A549 (cell line): ENCODE data around the gene RNF40. TPM values are rescaled to one million over a fixed set of nuclear protein-coding genes. Genes with fewer than 3 reads are reported as not detected.

Experiments
- ATAC-seq, 2 experiments: fragments of 200-7000 bp in 1 of 2; fragments of >200 bp in 1 of 2; cut with Nextera tagmentation in 1 of 2; cut with Tn5 transposase in 1 of 2; 3 replicates each; pipeline versions ENCODE4 v1.8.0 to v1.9.1; 2018 to 2020; ENCODE audit warnings: mild to moderate bottlenecking in 1 of 2, moderate library complexity in 1 of 2
- CTCF ChIA-PET: fragments of 300-600 bp; sonication (Branson Sonifier 250); formaldehyde crosslinking; extraction: SDS; loops from one replicate; lab custom pipeline; 2021; ENCODE audit warnings: antibody characterized with exemption, inconsistent platforms; lab: Yijun Ruan, JAX
- POLR2A ChIA-PET: fragments of 350-600 bp; formaldehyde crosslinking; extraction: SDS; loops from one replicate; lab custom pipeline; 2021; ENCODE audit warnings: antibody characterized with exemption, inconsistent platforms; lab: Yijun Ruan, JAX
- DNase-seq, 2 experiments: peaks; one replicate each; pipeline versions ENCODE4 v3.0.0 to v3.0.0-alpha.2; 2011 to 2016; ENCODE audit warnings: low read depth in 1 of 2, low spot score in 1 of 2
- FAIRE-seq: peaks from 2 replicates; lab custom pipeline; 2011; peaks lifted over from hg19 to GRCh38; lab: Jason Lieb, UNC
- H3K27ac ChIP-seq, 2 experiments: fragments of >200 bp; sonication (Bioruptor Twin); formaldehyde crosslinking; 3 replicates each; pipeline ENCODE4 v1.5.1; 2016 to 2017
- H3K4me1 ChIP-seq: fragments of >200 bp; sonication (Bioruptor Twin); formaldehyde crosslinking; 3 replicates; pipeline ENCODE4 v1.6.1; 2016
- H3K4me2 ChIP-seq: fragments of >200 bp; sonication (Bioruptor Twin); formaldehyde crosslinking; 3 replicates; pipeline ENCODE4 v1.6.1; 2016
- H3K4me3 ChIP-seq: fragments of >200 bp; sonication (Bioruptor Twin); formaldehyde crosslinking; 3 replicates; pipeline ENCODE4 v1.5.1; 2016
- H3K9me3 ChIP-seq: fragments of >200 bp; sonication (Bioruptor Twin); formaldehyde crosslinking; 3 replicates; pipeline ENCODE4 v1.6.1; 2016
- BHLHE40 ChIP-seq: IDR thresholded peaks from 2 replicates; pipeline ENCODE4 v1.6.1; 2012; ENCODE audit warnings: low read depth, low read length, inconsistent platforms
- EHMT2 ChIP-seq: fragments of 200-600 bp; sonication (generic); IDR thresholded peaks from 2 replicates; pipeline ENCODE4 v1.6.1; 2016; ENCODE audit warnings: antibody characterized with exemption, low read depth, mild to moderate bottlenecking, moderate library complexity
- FOSL2 ChIP-seq, 2 experiments: fragments of 450-650 bp in 1 of 2; fragments of >200 bp in 1 of 2; sonication (Bioruptor Twin) in 1 of 2; formaldehyde crosslinking; IDR thresholded peaks; 2 replicates each; pipeline versions ENCODE4 v1.5.0 to v1.6.1; 2016 to 2020; ENCODE audit warnings: mild to moderate bottlenecking in 1 of 2, moderate library complexity in 1 of 2
- HDAC2 ChIP-seq: fragments of 200-600 bp; sonication (generic); IDR thresholded peaks from 2 replicates; pipeline ENCODE4 v1.6.1; 2016
- MAZ ChIP-seq: fragments of 150-350 bp; IDR thresholded peaks from 2 replicates; pipeline ENCODE4 v1.6.1; 2014; ENCODE audit warnings: antibody characterized with exemption, low read depth, low read length, borderline replicate concordance
- NPAS2 ChIP-seq: fragments of 250-450 bp; sonication (Bioruptor Pico); IDR thresholded peaks from 2 replicates; pipeline ENCODE4 v1.8.0; 2022; ENCODE audit warnings: mild to moderate bottlenecking, moderate library complexity, borderline replicate concordance
- NR3C1 ChIP-seq: fragments of >200 bp; sonication (Bioruptor Twin); formaldehyde crosslinking; IDR thresholded peaks from 3 replicates; pipeline ENCODE4 v1.6.1; 2017
- PBX3 ChIP-seq: IDR thresholded peaks from 2 replicates; pipeline ENCODE4 v1.6.1; 2012
- PHF8 ChIP-seq: fragments of 200-600 bp; sonication (generic); IDR thresholded peaks from 2 replicates; pipeline ENCODE4 v1.6.1; 2016; ENCODE audit warnings: low read depth, mild to moderate bottlenecking, antibody characterized with exemption, moderate library complexity, borderline replicate concordance
- POLR2A ChIP-seq: IDR thresholded peaks from 2 replicates; pipeline ENCODE4 v1.6.1; 2012; ENCODE audit warnings: mild to moderate bottlenecking, low read length
- POLR2AphosphoS2 ChIP-seq: conservative IDR thresholded peaks from 2 replicates; pipeline ENCODE4 v1.6.1; 2012; ENCODE audit warnings: low read length, improper control_type of control experiment, inconsistent platforms
- RAD21 ChIP-seq, 2 experiments: fragments of >200 bp in 1 of 2; sonication (Bioruptor Twin) in 1 of 2; formaldehyde crosslinking in 1 of 2; IDR thresholded peaks in 1 of 2; conservative IDR thresholded peaks in 1 of 2; 2 replicates in 1 of 2; 3 replicates in 1 of 2; pipeline ENCODE4 v1.6.1; 2012 to 2018; ENCODE audit warnings: inconsistent platforms in 1 of 2
- REST ChIP-seq: fragments of 200-600 bp; sonication (generic); IDR thresholded peaks from 2 replicates; pipeline ENCODE4 v1.6.1; 2016; ENCODE audit warnings: antibody characterized with exemption, mild to moderate bottlenecking, moderate library complexity
- RFX5 ChIP-seq: fragments of 450-650 bp; IDR thresholded peaks from 2 replicates; pipeline ENCODE4 v1.7.1; 2014; ENCODE audit warnings: antibody characterized with exemption, mild to moderate bottlenecking, moderate library complexity
- TP53 ChIP-seq: fragments of 250-450 bp; sonication (Bioruptor Pico); IDR thresholded peaks from 2 replicates; pipeline ENCODE4 v1.5.0; 2021; ENCODE audit warnings: mild to moderate bottlenecking, moderate library complexity
- ZC3H11A ChIP-seq: fragments of 450-650 bp; IDR thresholded peaks from 2 replicates; pipeline ENCODE4 v1.6.1; 2014; ENCODE audit warnings: antibody characterized with exemption, mild to moderate bottlenecking
- ZSCAN20 ChIP-seq: fragments of 250-450 bp; sonication (Bioruptor Pico); IDR thresholded peaks from 2 replicates; pipeline ENCODE4 v1.8.0; 2022; ENCODE audit warnings: mild to moderate bottlenecking, moderate library complexity
- WGBS: methylation state at CpG from one replicate; pipeline ENCODE4 v1.1.6; 2017; ENCODE audit errors: missing lambda C conversion rate; 5-methylcytosine and 5-hydroxymethylcytosine counted together
- polyA plus RNA-seq, 4 experiments: library from polyadenylated mRNA; depleted of rRNA in 3 of 4; stranded (reverse); fragments of >200 nt; fragmentation: RNase III in 1 of 4; extraction: RNeasy Plus Mini Kit Qiagen cat#74134 plus additional on column Dnase treatment in 1 of 4; gene quantifications; 2 replicates in 3 of 4; 3 replicates in 1 of 4; pipeline ENCODE4 v1.2.3, GENCODE V29; 2011 to 2017
- TF ChIP-seq, protein P1 (sequence below): fragments of >200 bp; sonication (Bioruptor Twin); formaldehyde crosslinking; IDR thresholded peaks from 2 replicates; pipeline ENCODE4 v1.6.1; 2016

RNF40 gene
- polyA plus RNA-seq, 2 of the 4 experiments (the other 2 are of a cell fraction), result 66.1 to 69.9 TPM

DNA sequence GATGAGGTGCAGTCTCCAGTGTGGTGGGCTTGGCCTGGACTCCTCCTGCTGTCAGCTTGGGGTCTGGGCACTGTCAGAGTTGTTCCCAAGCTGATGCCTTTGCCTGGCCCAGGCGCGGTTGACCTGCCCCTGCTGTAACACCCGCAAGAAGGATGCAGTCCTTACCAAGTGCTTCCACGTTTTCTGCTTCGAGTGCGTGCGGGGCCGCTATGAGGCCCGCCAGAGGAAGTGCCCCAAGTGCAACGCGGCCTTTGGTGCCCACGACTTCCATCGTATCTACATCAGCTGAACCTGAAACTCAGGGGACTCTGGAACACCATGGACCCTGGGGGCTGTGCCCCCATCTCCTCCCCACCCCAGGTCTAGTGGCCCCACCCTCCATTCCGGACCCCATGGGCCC is 11.7 kb downstream of the RNF40 start:
- H3K9me3 ChIP-seq, result no peaks in the 10 kb centered on the region
- H3K4me1 ChIP-seq, result peaks cover 11% of the 10 kb centered on the region
- H3K4me2 ChIP-seq, result no peak overlapping the region
- CTCF ChIA-PET, result interaction anchor here (1.2 to 2.2 kb wide), 2 partner anchors 9 to 168 kb away, joined by 4 to 18 read pairs; partner anchors contain the start of gene RNF40
- no peak overlapping the region for H3K27ac ChIP-seq
- ATAC-seq, result no peak
- 97% methylated on average over 13 of the region's 14 CpGs for whole genome bisulfite sequencing
- DNase-seq, result no peak
- FAIRE-seq, result no peak
- TF ChIP-seq TP53 (CRISPR knock-in tag), result no peak
- no peak for TF ChIP-seq PBX3
- TF ChIP-seq RAD21 (conservative IDR thresholded peaks at IDR 0.05 in 1 of 2, IDR thresholded peaks at IDR 0.05 in 1 of 2), result no peak
- TF ChIP-seq FOSL2 (IDR thresholded peaks at IDR 0.05), result no peak
- no peak for TF ChIP-seq FOSL2 (CRISPR knock-in tag; IDR thresholded peaks at IDR 0.05)
- TF ChIP-seq BHLHE40, result no peak
- no peak for TF ChIP-seq POLR2AphosphoS2
- TF ChIP-seq NPAS2 (CRISPR knock-in tag), result no peak
- no peak for TF ChIP-seq MAZ
- TF ChIP-seq RFX5, result no peak
- TF ChIP-seq, protein P1, sequence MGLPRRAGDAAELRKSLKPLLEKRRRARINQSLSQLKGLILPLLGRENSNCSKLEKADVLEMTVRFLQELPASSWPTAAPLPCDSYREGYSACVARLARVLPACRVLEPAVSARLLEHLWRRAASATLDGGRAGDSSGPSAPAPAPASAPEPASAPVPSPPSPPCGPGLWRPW, result no peak
- TF ChIP-seq EHMT2, result no peak
- no peak for TF ChIP-seq NR3C1
- TF ChIP-seq PHF8, result no peak
- TF ChIP-seq ZC3H11A, result no peak
- no peak for TF ChIP-seq POLR2A
- no peak for TF ChIP-seq HDAC2
- TF ChIP-seq, all 56 proteins: peak for 0
- POLR2A ChIA-PET, result interaction anchor here (1.1 to 3.0 kb wide), 2 partner anchors 26 to 32 kb away, joined by 3 to 10 read pairs; partner anchors contain the start of gene PHKG2
- no peak overlapping the region for H3K4me3 ChIP-seq

GRCh38 chr16:30774367-30775130 is 12.4 kb downstream of the RNF40 start:
- H3K4me3 ChIP-seq, result peak overlapping the region; percentile 59
- ATAC-seq (peak; percentile 20 to 23), FAIRE-seq (no peak), DNase-seq (no peak)
- no peaks in the 10 kb centered on the region for H3K9me3 ChIP-seq
- peaks cover 11% of the 10 kb centered on the region for H3K4me1 ChIP-seq
- H3K4me2 ChIP-seq, result peak overlapping the region; percentile 74
- WGBS, result 64% methylated on average over 8 of the region's 8 CpGs
- no peak for TF ChIP-seq REST
- no peak for TF ChIP-seq ZSCAN20
- H3K27ac ChIP-seq, result peak overlapping the region; percentile 91 to 99
- ChIA-PET CTCF (interaction anchor here (0.7 to 2.2 kb wide), 4 partner anchors 10 to 168 kb away, joined by 3 to 18 read pairs (median 4); partner anchors contain the start of gene RNF40), POLR2A (interaction anchor here (0.6 to 3.0 kb wide), 12 partner anchors 8 to 168 kb away, joined by 3 to 10 read pairs (median 4); partner anchors contain the start of genes PHKG2 and ZNF629)
